Measurements from ENCODE around the gene GZMH. TPM values are rescaled to one million over a fixed set of nuclear protein-coding genes. Genes with fewer than 3 reads are reported as not detected.
"Not testable (repeated sequence)": the region's sequence is repeated elsewhere in the genome, so short reads cannot be mapped to it uniquely, and the experiment has no call there.

Gene GZMH
- total and polyA plus RNA-seq, 9 donors: 0.25 to 6.6 (median 0.51) TPM; not detected in 3

GRCh38 chr14:24605435-24606190 lies 3.9 kb downstream of the GZMH start:
- DNase-seq: no peak
- Histone ChIP-seq H3K27ac (no peak overlapping the region), H3K36me3 (no peaks in the 10 kb centered on the region), H3K4me3 (no peak overlapping the region), H3K9me3 (no peaks in the 10 kb centered on the region), H3K4me1 (ENCODE audit: insufficient read depth) (no peaks in the 10 kb centered on the region), H3K27me3 (no peaks in the 10 kb centered on the region)
- TF ChIP-seq EP300 (IDR thresholded peaks at IDR 0.05) (no peak), CTCF (IDR thresholded peaks at IDR 0.05) (no peak), POLR2A (IDR thresholded peaks at IDR 0.05) (no peak)
- WGBS, 3 donors: 34 to 40% (median 39%) methylated on average over 3 of the region's 3 CpGs
- intact Hi-C loops (cut with DNase I): no loop called here

GRCh38 chr14:24597403-24597802 lies 12.1 kb downstream of the GZMH start:
- no peaks in the 10 kb centered on the region for H3K9me3 ChIP-seq
- no peaks in the 10 kb centered on the region for H3K27me3 ChIP-seq
- intact Hi-C loops (cut with DNase I): no loop called here
- no peaks in the 10 kb centered on the region for H3K36me3 ChIP-seq
- H3K27ac ChIP-seq: no peak overlapping the region
- no peak for DNase-seq
- H3K4me3 ChIP-seq: no peak overlapping the region
- no peaks in the 10 kb centered on the region for H3K4me1 ChIP-seq (ENCODE audit: insufficient read depth)
- no peak for TF ChIP-seq CTCF (IDR thresholded peaks at IDR 0.05)

DNA sequence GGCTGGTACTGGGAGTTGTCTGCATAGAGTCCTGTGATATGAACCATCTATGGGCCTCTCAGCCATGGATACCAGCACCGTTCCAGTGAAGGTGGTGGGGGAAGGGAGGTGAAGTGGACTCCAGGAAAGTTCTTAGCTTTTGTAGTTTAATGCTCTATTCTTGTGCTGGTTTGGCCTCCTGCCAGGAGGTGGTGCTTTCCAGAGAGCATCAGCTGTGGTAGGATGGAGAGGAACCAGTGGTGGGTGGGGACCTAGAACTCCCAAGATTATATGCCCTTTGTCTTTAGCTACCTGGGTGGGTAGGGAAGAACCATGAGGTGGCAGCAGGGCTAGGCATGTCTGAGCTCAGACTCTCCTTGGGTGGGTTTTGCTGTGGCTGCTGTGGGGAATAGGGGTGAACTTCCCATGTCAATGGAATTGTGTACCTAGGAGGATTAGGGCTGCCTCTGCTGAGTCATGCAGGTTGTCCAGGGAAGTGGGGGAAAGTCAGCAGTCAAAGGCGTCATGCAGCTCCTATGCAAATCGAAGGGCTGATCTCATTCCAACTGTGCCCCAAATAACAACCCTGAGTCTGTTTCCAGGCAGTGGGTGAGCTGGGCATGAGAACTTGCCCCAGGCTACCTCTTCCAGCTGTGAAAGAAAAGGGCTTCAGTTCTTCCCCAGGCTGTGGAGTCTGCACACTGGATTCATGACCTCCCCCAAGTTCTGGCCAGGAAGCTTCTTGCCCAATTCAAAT lies 14.2 kb downstream of the GZMH start:
- no peak for DNase-seq
- Histone ChIP-seq H3K9me3 (no peaks in the 10 kb centered on the region), H3K27ac (no peak overlapping the region), H3K27me3 (no peaks in the 10 kb centered on the region), H3K4me3 (no peak overlapping the region), H3K36me3 (no peaks in the 10 kb centered on the region), H3K4me1 (ENCODE audit: insufficient read depth) (no peaks in the 10 kb centered on the region)
- TF ChIP-seq POLR2A (IDR thresholded peaks at IDR 0.05): no peak
- TF ChIP-seq EP300 (IDR thresholded peaks at IDR 0.05): no peak
- TF ChIP-seq CTCF (IDR thresholded peaks at IDR 0.05): no peak
- intact Hi-C loops (cut with DNase I): no loop called here
- 57 to 87% (median 77%) methylated on average over 3 of the region's 3 CpGs for WGBS, 3 donors

DNA sequence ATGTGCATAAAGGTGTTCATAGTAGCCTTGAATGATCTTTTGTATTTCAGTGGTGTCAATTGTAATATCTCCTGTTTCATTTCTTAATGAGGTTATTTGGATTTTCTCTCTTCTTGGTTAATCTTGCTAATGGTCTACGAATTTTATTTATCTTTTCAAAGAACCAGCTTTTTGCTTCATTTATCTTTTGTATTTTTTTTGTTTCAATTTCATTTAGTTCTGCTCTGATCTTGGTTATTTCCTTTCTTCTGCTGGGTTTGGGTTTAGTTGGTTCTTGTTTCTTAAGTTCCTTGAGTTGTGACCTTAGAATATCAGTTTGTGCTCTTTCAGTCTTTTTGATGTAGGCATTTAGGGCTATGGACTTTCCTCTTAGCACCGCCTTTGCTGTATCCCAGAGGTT lies 18.5 kb downstream of the GZMH start:
- intact Hi-C loops (cut with DNase I); H3K9me3 ChIP-seq; H3K4me3 ChIP-seq; DNase-seq; H3K27me3 ChIP-seq; H3K36me3 ChIP-seq; H3K27ac ChIP-seq; H3K4me1 ChIP-seq (ENCODE audit: insufficient read depth): not testable (repeated sequence)
- WGBS, 3 donors: 68 to 73% (median 69%) methylated on average over 2 of the region's 2 CpGs

- H3K4me1 ChIP-seq (ENCODE audit: insufficient read depth); intact Hi-C loops (cut with DNase I); H3K4me3 ChIP-seq; H3K27ac ChIP-seq; H3K9me3 ChIP-seq; H3K27me3 ChIP-seq; H3K36me3 ChIP-seq; DNase-seq: not testable (repeated sequence)
- 75 to 96% (median 89%) methylated on average over 2 to 3 of the region's 3 CpGs for WGBS, 3 donors
Measured at GRCh38 chr14:24584402-24584801, 25.1 kb downstream of the GZMH start.

All from ovary (tissue), 9 donors.